Stomach (tissue), 4 donors: ENCODE data around the gene CLEC2D.

Experiments used
- CTCF ChIP-seq, 7 experiments: fragments of 450-650 bp in 4 of 7; fragments of 200-600 bp in 3 of 7; sonication (generic) in 3 of 7; IDR thresholded peaks; one replicate each; pipeline ENCODE4 v1.5.1; 2016 to 2019; ENCODE audit warnings: antibody characterized with exemption in 7 of 7, control low read depth in 2 of 7, mild to moderate bottlenecking in 1 of 7
- POLR2A ChIP-seq, 4 donors: fragments of 450-650 bp; IDR thresholded peaks; one replicate each; pipeline ENCODE4 v1.6.1; 2016; ENCODE audit warnings: antibody characterized with exemption in 4 of 4, control low read depth in 2 of 4, mild to moderate bottlenecking in 1 of 4, moderate library complexity in 1 of 4

- TF ChIP-seq POLR2A (IDR thresholded peaks at IDR 0.05) (no peak), CTCF (IDR thresholded peaks at IDR 0.05) (no peak)
These were observed 16.4 kb downstream of the CLEC2D start for GRCh38 chr12:9685915-9686314.
